NK-92 treated with Interleukin-12 subunit alpha and Interleukin-12 subunit beta, amount 100 ng/mL, for 24 hours (cell line): ENCODE measurements around the gene ABHD12B.

Experiments
- DNase-seq: peaks from one replicate; lab custom pipeline; 2025; lab: John Stamatoyannopoulos, UW

Gene ABHD12B

GRCh38 chr14:50871914-50872732 lies at the start of gene ABHD12B:
TSS of gene ABHD12B (plus strand) at chr14:50872053. CDS start at chr14:50872175, 122 bp downstream.
- no peak for DNase-seq

- no peak for DNase-seq
These were observed 49.3 kb upstream of the ABHD12B start for GRCh38 chr14:50822501-50823042.

- DNase-seq = no peak
These were observed 48.6 kb upstream of the ABHD12B start for GRCh38 chr14:50823051-50823761.

- DNase-seq = no peak
These were observed 47.9 kb upstream of the ABHD12B start for GRCh38 chr14:50823762-50824636.

GRCh38 chr14:50825307-50825706 lies 46.5 kb upstream of the ABHD12B start:
- DNase-seq = no peak

- no peak for DNase-seq
These were observed 45.2 kb upstream of the ABHD12B start for GRCh38 chr14:50826681-50827080.

GRCh38 chr14:50828721-50829488 lies 42.9 kb upstream of the ABHD12B start:
- no peak for DNase-seq

- no peak for DNase-seq
These were observed 42.3 kb upstream of the ABHD12B start for GRCh38 chr14:50829489-50830043.

GRCh38 chr14:50830044-50830931 lies 41.6 kb upstream of the ABHD12B start:
- no peak for DNase-seq

- DNase-seq = no peak
These were observed 40.7 kb upstream of the ABHD12B start, which contains the start of gene NIN for GRCh38 chr14:50830932-50831725. TSS of gene NIN (minus strand) at chr14:50831162. CDS start at chr14:50822056, 9,106 bp downstream.

GRCh38 chr14:50831726-50832168 lies 40.1 kb upstream of the ABHD12B start:
- no peak for DNase-seq

- no peak for DNase-seq
These were observed 38.8 kb upstream of the ABHD12B start for GRCh38 chr14:50832935-50833630.

GRCh38 chr14:50834802-50835276 lies 37.0 kb upstream of the ABHD12B start:
- no peak for DNase-seq

- no peak for DNase-seq
These were observed 36.6 kb upstream of the ABHD12B start for GRCh38 chr14:50835280-50835679.

GRCh38 chr14:50836515-50836914 lies 35.3 kb upstream of the ABHD12B start:
- DNase-seq = no peak

- DNase-seq = no peak
These were observed 34.6 kb upstream of the ABHD12B start for GRCh38 chr14:50837271-50837670.

GRCh38 chr14:50837850-50838470 lies 33.9 kb upstream of the ABHD12B start:
- no peak for DNase-seq

GRCh38 chr14:50839048-50839447 lies 32.8 kb upstream of the ABHD12B start:
- DNase-seq = no peak
